ENCODE results near the gene CARD10. TPM values are rescaled to one million over a fixed set of nuclear protein-coding genes. Genes with fewer than 3 reads are reported as not detected.

The CARD10 gene
- total RNA-seq, 1 experiment from 2014 or later: 26.5 TPM

- CTCF ChIA-PET: interaction anchor here (1.2 kb wide), 1 partner anchor 18 kb away, joined by 6 read pairs; no protein-coding TSS in a partner anchor
- intact Hi-C loops (cut with micrococcal nuclease; ENCODE audit: unreplicated experiment): no loop called here
- BruUV-seq (replicated peaks): no TSS peak
- Mint-ChIP-seq H3K36me3 (ENCODE audit: insufficient read depth, unreplicated experiment) (peaks cover 35% of the 10 kb centered on the region), H3K27ac (ENCODE audit: unreplicated experiment) (no peak overlapping the region), H3K4me3 (ENCODE audit: unreplicated experiment) (no peak overlapping the region), H3K27me3 (ENCODE audit: insufficient read depth, unreplicated experiment) (no peaks in the 10 kb centered on the region), H3K4me1 (ENCODE audit: low read depth, unreplicated experiment) (peaks cover 12% of the 10 kb centered on the region), H3K9me3 (ENCODE audit: unreplicated experiment) (no peaks in the 10 kb centered on the region)
- TF ChIP-seq CTCF (IDR thresholded peaks at IDR 0.05; ENCODE audit: insufficient read depth in 1 of 2, low read depth in 1 of 2, low read length in 1 of 2, severe bottlenecking in 1 of 2, unreplicated experiment in 1 of 2): no peak
- DNase-seq: no peak
- peaks cover 1% of the 10 kb centered on the region; the same call in 1 of the 2 replicates for H3K36me3 ChIP-seq (ENCODE audit: control insufficient read depth, insufficient read depth, low read length)
- no peak overlapping the region for H3K4me3 ChIP-seq (ENCODE audit: low read depth, low read length)
- no peaks in the 10 kb centered on the region for H3K27me3 ChIP-seq (replicated peaks; ENCODE audit: control insufficient read depth, insufficient read depth, low read length)
- POLR2A ChIA-PET: interaction anchor here (0.6 kb wide), 1 partner anchor 239 kb away, joined by 10 read pairs; no protein-coding TSS in a partner anchor
- H3K9me3 ChIP-seq: no peaks in the 10 kb centered on the region
- peaks cover 14% of the 10 kb centered on the region for H3K4me1 ChIP-seq
These were observed 29.2 kb downstream of the CARD10 start for GRCh38 chr22:37489983-37490382.

GRCh38 chr22:37488337-37489135 lies 30.7 kb downstream of the CARD10 start:
- POLR2A ChIA-PET: no interaction called here
- TF ChIP-seq CTCF (IDR thresholded peaks at IDR 0.05; ENCODE audit: insufficient read depth in 1 of 2, low read depth in 1 of 2, low read length in 1 of 2, severe bottlenecking in 1 of 2, unreplicated experiment in 1 of 2): no peak
- peaks cover 1% of the 10 kb centered on the region; the same call in 1 of the 2 replicates for H3K36me3 ChIP-seq (ENCODE audit: control insufficient read depth, insufficient read depth, low read length)
- H3K4me3 ChIP-seq (ENCODE audit: low read depth, low read length): no peak overlapping the region
- no peak for DNase-seq
- Mint-ChIP-seq H3K4me1 (ENCODE audit: low read depth, unreplicated experiment) (peaks cover 12% of the 10 kb centered on the region), H3K36me3 (ENCODE audit: insufficient read depth, unreplicated experiment) (peaks cover 35% of the 10 kb centered on the region), H3K4me3 (ENCODE audit: unreplicated experiment) (no peak overlapping the region), H3K27me3 (ENCODE audit: insufficient read depth, unreplicated experiment) (no peaks in the 10 kb centered on the region), H3K9me3 (ENCODE audit: unreplicated experiment) (no peaks in the 10 kb centered on the region), H3K27ac (ENCODE audit: unreplicated experiment) (no peak overlapping the region)
- CTCF ChIA-PET: no interaction called here
- no peaks in the 10 kb centered on the region for H3K9me3 ChIP-seq
- H3K27me3 ChIP-seq (replicated peaks; ENCODE audit: control insufficient read depth, insufficient read depth, low read length): no peaks in the 10 kb centered on the region
- BruUV-seq (replicated peaks): no TSS peak
- H3K4me1 ChIP-seq: peaks cover 14% of the 10 kb centered on the region
- intact Hi-C loops (cut with micrococcal nuclease; ENCODE audit: unreplicated experiment): no loop called here

GRCh38 chr22:37487571-37487970 lies 31.6 kb downstream of the CARD10 start:
- Histone ChIP-seq H3K9me3 (no peaks in the 10 kb centered on the region), H3K36me3 (ENCODE audit: control insufficient read depth, insufficient read depth, low read length) (no peaks in the 10 kb centered on the region; the same call in 1 of the 2 replicates), H3K4me3 (ENCODE audit: low read depth, low read length) (no peak overlapping the region), H3K27me3 (replicated peaks; ENCODE audit: control insufficient read depth, insufficient read depth, low read length) (no peaks in the 10 kb centered on the region), H3K4me1 (peaks cover 14% of the 10 kb centered on the region)
- Mint-ChIP-seq H3K4me3 (ENCODE audit: unreplicated experiment) (peak overlapping the region; percentile 48), H3K27me3 (ENCODE audit: insufficient read depth, unreplicated experiment) (no peaks in the 10 kb centered on the region), H3K36me3 (ENCODE audit: insufficient read depth, unreplicated experiment) (peaks cover 30% of the 10 kb centered on the region), H3K9me3 (ENCODE audit: unreplicated experiment) (no peaks in the 10 kb centered on the region), H3K27ac (ENCODE audit: unreplicated experiment) (peak overlapping the region; percentile 85), H3K4me1 (ENCODE audit: low read depth, unreplicated experiment) (peaks cover 19% of the 10 kb centered on the region)
- intact Hi-C loops (cut with micrococcal nuclease; ENCODE audit: unreplicated experiment): no loop called here
- DNase-seq: no peak
- no peak for TF ChIP-seq CTCF (IDR thresholded peaks at IDR 0.05; ENCODE audit: insufficient read depth in 1 of 2, low read depth in 1 of 2, low read length in 1 of 2, severe bottlenecking in 1 of 2, unreplicated experiment in 1 of 2)
- BruUV-seq (replicated peaks): no TSS peak
- POLR2A ChIA-PET: interaction anchor here (1.4 kb wide), 1 partner anchor 11 kb away, joined by 4 read pairs; no protein-coding TSS in a partner anchor
- CTCF ChIA-PET: no interaction called here
